Effector memory CD8-positive, alpha-beta T cell (primary cell): ENCODE data around the gene WWOX.
A peak's percentile ranks its signal among the peaks of the same experiment; 100 is the strongest.

Experiments used
- ATAC-seq: fragments of 150-1000 bp; cut with Tn5 transposase; replicated peaks from 2 replicates; pipeline ENCODE4 v1.10.0; 2021; ENCODE audit warnings: mild to moderate bottlenecking, moderate library complexity
- DNase-seq, 3 experiments: peaks; one replicate each; pipeline ENCODE4 v3.0.0; 2021
- H3K27ac Mint-ChIP-seq, 2 donors: one replicate each; pipeline ENCODE4 v1.8.0; 2022; ENCODE audit warnings: mild to moderate bottlenecking in 2 of 2, mixed read lengths in 2 of 2, moderate library complexity in 2 of 2
- H3K27me3 Mint-ChIP-seq, 2 donors: one replicate each; pipeline ENCODE4 v1.8.0; 2022; ENCODE audit warnings: mixed read lengths in 2 of 2
- H3K36me3 Mint-ChIP-seq: one replicate; pipeline ENCODE4 v1.8.0; 2022; ENCODE audit warnings: mild to moderate bottlenecking, moderate library complexity, mixed read lengths; ENCODE audit not compliant: insufficient read depth
- H3K4me1 Mint-ChIP-seq, 2 donors: one replicate each; pipeline ENCODE4 v1.8.0; 2022; ENCODE audit warnings: low read depth in 2 of 2, mixed read lengths in 2 of 2
- H3K4me3 Mint-ChIP-seq, 2 donors: one replicate each; pipeline ENCODE4 v1.8.0; 2022; ENCODE audit warnings: mild to moderate bottlenecking in 2 of 2, mixed read lengths in 2 of 2, moderate library complexity in 2 of 2
- H3K9me3 Mint-ChIP-seq, 2 donors: one replicate each; pipeline ENCODE4 v1.8.0; 2022; ENCODE audit warnings: mixed read lengths in 2 of 2

WWOX gene

GRCh38 chr16:78902321-78902720, 802.9 kb downstream of the WWOX start:
- ATAC-seq (no peak), DNase-seq (no peak)
- Mint-ChIP-seq H3K27ac (no peak overlapping the region), H3K4me3 (no peak overlapping the region), H3K9me3 (no peaks in the 10 kb centered on the region), H3K27me3 (no peaks in the 10 kb centered on the region), H3K4me1 (peaks cover 2 to 10% of the 10 kb centered on the region in 2 donors), H3K36me3 (no peaks in the 10 kb centered on the region)

- no peak overlapping the region for H3K27ac Mint-ChIP-seq
- H3K36me3 Mint-ChIP-seq = no peaks in the 10 kb centered on the region
- ATAC-seq = no peak
- H3K4me1 Mint-ChIP-seq = peaks cover 0 to 5% of the 10 kb centered on the region in 2 donors
- no peak for DNase-seq
- H3K4me3 Mint-ChIP-seq = no peak overlapping the region
- H3K9me3 Mint-ChIP-seq = no peaks in the 10 kb centered on the region
- H3K27me3 Mint-ChIP-seq = no peaks in the 10 kb centered on the region
These were observed 803.8 kb downstream of the WWOX start for GRCh38 chr16:78903237-78903636.

- no peaks in the 10 kb centered on the region for H3K27me3 Mint-ChIP-seq
- peaks cover 0 to 3% of the 10 kb centered on the region in 2 donors for H3K4me1 Mint-ChIP-seq
- no peaks in the 10 kb centered on the region for H3K9me3 Mint-ChIP-seq
- H3K27ac Mint-ChIP-seq = no peak overlapping the region
- no peaks in the 10 kb centered on the region for H3K36me3 Mint-ChIP-seq
- H3K4me3 Mint-ChIP-seq = no peak overlapping the region
- DNase-seq = no peak
- ATAC-seq = no peak
These were observed 804.4 kb downstream of the WWOX start for GRCh38 chr16:78903843-78904242.

GRCh38 chr16:78906135-78906534, 806.7 kb downstream of the WWOX start:
- no peaks in the 10 kb centered on the region for H3K27me3 Mint-ChIP-seq
- DNase-seq (no peak), ATAC-seq (no peak)

GRCh38 chr16:78909226-78909625, 809.8 kb downstream of the WWOX start:
- H3K27me3 Mint-ChIP-seq = no peaks in the 10 kb centered on the region

More at GRCh38 chr16:78906135-78906534, 806.7 kb downstream of the WWOX start:
- Mint-ChIP-seq H3K4me1 (no peaks in the 10 kb centered on the region), H3K4me3 (no peak overlapping the region), H3K36me3 (no peaks in the 10 kb centered on the region), H3K27ac (no peak overlapping the region), H3K9me3 (no peaks in the 10 kb centered on the region)

GRCh38 chr16:78915811-78916345, 816.4 kb downstream of the WWOX start:
- no peak for DNase-seq
- H3K36me3 Mint-ChIP-seq = no peaks in the 10 kb centered on the region
- H3K4me1 Mint-ChIP-seq = no peaks in the 10 kb centered on the region
- H3K27ac Mint-ChIP-seq = peak overlapping the region in 1 of 2 donors; percentile 31
- H3K27me3 Mint-ChIP-seq = no peaks in the 10 kb centered on the region
- H3K9me3 Mint-ChIP-seq = no peaks in the 10 kb centered on the region
- H3K4me3 Mint-ChIP-seq = no peak overlapping the region
- ATAC-seq = no peak

More at GRCh38 chr16:78909226-78909625, 809.8 kb downstream of the WWOX start:
- ATAC-seq = no peak
- no peak overlapping the region for H3K27ac Mint-ChIP-seq
- no peaks in the 10 kb centered on the region for H3K36me3 Mint-ChIP-seq
- no peak overlapping the region for H3K4me3 Mint-ChIP-seq
- H3K4me1 Mint-ChIP-seq = no peaks in the 10 kb centered on the region
- no peak for DNase-seq
- no peaks in the 10 kb centered on the region for H3K9me3 Mint-ChIP-seq

- peaks cover 4 to 7% of the 10 kb centered on the region in 2 donors for H3K9me3 Mint-ChIP-seq
These were observed 817.6 kb downstream of the WWOX start for GRCh38 chr16:78916928-78917545.

GRCh38 chr16:78918805-78919305, 819.4 kb downstream of the WWOX start:
- Mint-ChIP-seq H3K27ac (no peak overlapping the region), H3K27me3 (no peaks in the 10 kb centered on the region), H3K9me3 (peaks cover 4 to 7% of the 10 kb centered on the region in 2 donors), H3K4me1 (no peaks in the 10 kb centered on the region), H3K4me3 (no peak overlapping the region), H3K36me3 (no peaks in the 10 kb centered on the region)
- no peak for ATAC-seq
- DNase-seq = no peak

More at GRCh38 chr16:78916928-78917545, 817.6 kb downstream of the WWOX start:
- H3K27ac Mint-ChIP-seq = no peak overlapping the region
- DNase-seq = no peak
- no peak for ATAC-seq
- no peaks in the 10 kb centered on the region for H3K36me3 Mint-ChIP-seq
- no peak overlapping the region for H3K4me3 Mint-ChIP-seq
- no peaks in the 10 kb centered on the region for H3K27me3 Mint-ChIP-seq
- no peaks in the 10 kb centered on the region for H3K4me1 Mint-ChIP-seq

- Mint-ChIP-seq H3K9me3 (peaks cover 4 to 7% of the 10 kb centered on the region in 2 donors), H3K4me1 (peaks cover 2 to 3% of the 10 kb centered on the region in 2 donors), H3K4me3 (no peak overlapping the region), H3K36me3 (no peaks in the 10 kb centered on the region), H3K27ac (no peak overlapping the region), H3K27me3 (no peaks in the 10 kb centered on the region)
- DNase-seq (no peak), ATAC-seq (no peak)
These were observed 820.4 kb downstream of the WWOX start for GRCh38 chr16:78919852-78920251.

- peaks cover 4 to 7% of the 10 kb centered on the region in 2 donors for H3K9me3 Mint-ChIP-seq
- H3K27me3 Mint-ChIP-seq = no peaks in the 10 kb centered on the region
- no peak overlapping the region for H3K27ac Mint-ChIP-seq
- peaks cover 4 to 6% of the 10 kb centered on the region in 2 donors for H3K4me1 Mint-ChIP-seq
- no peak for DNase-seq
- no peak overlapping the region for H3K4me3 Mint-ChIP-seq
- no peak for ATAC-seq
- H3K36me3 Mint-ChIP-seq = no peaks in the 10 kb centered on the region
These were observed 821.2 kb downstream of the WWOX start for GRCh38 chr16:78920621-78921020.

- H3K27me3 Mint-ChIP-seq = no peaks in the 10 kb centered on the region
These were observed 825.8 kb downstream of the WWOX start for GRCh38 chr16:78925083-78925767.

GRCh38 chr16:78926723-78927210, 827.3 kb downstream of the WWOX start:
- Mint-ChIP-seq H3K27me3 (no peaks in the 10 kb centered on the region), H3K27ac (peak overlapping the region in 1 of 2 donors; percentile 7), H3K4me1 (peaks cover 6 to 7% of the 10 kb centered on the region in 2 donors), H3K36me3 (peaks cover 6% of the 10 kb centered on the region), H3K4me3 (no peak overlapping the region), H3K9me3 (peaks cover under 1 to 3% of the 10 kb centered on the region in 2 donors)
- ATAC-seq (no peak), DNase-seq (no peak)

More at GRCh38 chr16:78925083-78925767, 825.8 kb downstream of the WWOX start:
- DNase-seq = peak in 2 of 3 experiments; percentile 8 to 10
- no peak overlapping the region for H3K4me3 Mint-ChIP-seq
- H3K36me3 Mint-ChIP-seq = peaks cover 5% of the 10 kb centered on the region
- H3K9me3 Mint-ChIP-seq = peaks cover 4 to 7% of the 10 kb centered on the region in 2 donors
- H3K4me1 Mint-ChIP-seq = peaks cover 6 to 7% of the 10 kb centered on the region in 2 donors
- peak overlapping the region in 1 of 2 donors; percentile 26 for H3K27ac Mint-ChIP-seq
- ATAC-seq = peak; percentile 47

- Mint-ChIP-seq H3K9me3 (no peaks in the 10 kb centered on the region), H3K4me1 (peaks cover 6 to 7% of the 10 kb centered on the region in 2 donors), H3K27ac (peak overlapping the region in 1 of 2 donors; percentile 7), H3K4me3 (no peak overlapping the region), H3K27me3 (no peaks in the 10 kb centered on the region), H3K36me3 (peaks cover 6% of the 10 kb centered on the region)
- DNase-seq (no peak), ATAC-seq (no peak)
These were observed 828.3 kb downstream of the WWOX start for GRCh38 chr16:78927766-78928165.
